CD4-positive, alpha-beta T cell (primary cell): ENCODE data around the gene UBC. TPM values are rescaled to one million over a fixed set of nuclear protein-coding genes. Genes with fewer than 3 reads are reported as not detected.
A peak's percentile ranks its signal among the peaks of the same experiment; 100 is the strongest.
"Not testable (repeated sequence)": the region's sequence is repeated elsewhere in the genome, so short reads cannot be mapped to it uniquely, and the experiment has no call there.

ENCODE experiments used
- ATAC-seq: fragments of 200-7000 bp; cut with Tn5 transposase; one replicate; pipeline ENCODE4 v1.10.0; 2022; ENCODE audit warnings: mild to moderate bottlenecking; ENCODE audit not compliant: poor library complexity
- CTCF ChIA-PET: fragments of 350-600 bp; sonication (Branson Sonifier 250); formaldehyde crosslinking; loops from one replicate; lab custom pipeline; 2021; ENCODE audit warnings: antibody characterized with exemption, inconsistent platforms; lab: Charles Lee
- POLR2A ChIA-PET: fragments of 350-600 bp; sonication (Branson Sonifier 250); formaldehyde crosslinking; loops from one replicate; lab custom pipeline; 2021; ENCODE audit warnings: antibody characterized with exemption, inconsistent platforms; lab: Charles Lee
- DNase-seq, 14 experiments: peaks; one replicate each; pipeline ENCODE4 v3.0.0-alpha.2; 2013 to 2020; ENCODE audit warnings: mixed read lengths in 2 of 14
- H3K27ac ChIP-seq, 2 donors: one replicate each; pipeline versions ENCODE4 v1.5.1 to v1.7.0; 2013; ENCODE audit warnings: low read length in 2 of 2, low read depth in 1 of 2, mild to moderate bottlenecking in 1 of 2
- H3K27me3 ChIP-seq, 2 experiments: 1 replicate in 1 of 2; 2 replicates in 1 of 2; pipeline versions ENCODE4 v1.6.1 to v1.7.0; 2013; ENCODE audit warnings: low read length in 2 of 2, control low read depth in 1 of 2, mild to moderate bottlenecking in 1 of 2, moderate library complexity in 1 of 2; ENCODE audit not compliant: insufficient read depth in 2 of 2, control insufficient read depth in 1 of 2
- H3K36me3 ChIP-seq: one replicate; pipeline ENCODE4 v1.6.1; 2013; ENCODE audit warnings: low read length, control low read depth; ENCODE audit not compliant: insufficient read depth
- H3K4me1 ChIP-seq: one replicate; pipeline ENCODE4 v1.6.1; 2013; ENCODE audit warnings: low read length, control low read depth; ENCODE audit not compliant: insufficient read depth
- H3K4me3 ChIP-seq: one replicate; pipeline ENCODE4 v1.5.1; 2013; ENCODE audit warnings: mild to moderate bottlenecking, low read length, moderate library complexity
- H3K9me3 ChIP-seq, 2 experiments: 1 replicate in 1 of 2; 2 replicates in 1 of 2; pipeline versions ENCODE4 v1.6.1 to v1.7.0; 2013; ENCODE audit warnings: low read length in 2 of 2, mild to moderate bottlenecking in 2 of 2, control low read depth in 1 of 2, moderate library complexity in 1 of 2; ENCODE audit not compliant: control insufficient read depth in 1 of 2, insufficient read depth in 1 of 2
- H3K27ac Mint-ChIP-seq: one replicate; pipeline ENCODE4 v1.8.0; 2020; ENCODE audit warnings: mixed read lengths
- H3K27me3 Mint-ChIP-seq: one replicate; pipeline ENCODE4 v1.8.0; 2021; ENCODE audit warnings: mixed read lengths
- H3K36me3 Mint-ChIP-seq: one replicate; pipeline ENCODE4 v1.8.0; 2021; ENCODE audit warnings: low read depth, mixed read lengths
- H3K4me1 Mint-ChIP-seq: one replicate; pipeline ENCODE4 v1.8.0; 2021; ENCODE audit warnings: low read depth, mixed read lengths
- H3K4me3 Mint-ChIP-seq: one replicate; pipeline ENCODE4 v1.8.0; 2020; ENCODE audit warnings: mild to moderate bottlenecking, mixed read lengths
- H3K9me3 Mint-ChIP-seq: one replicate; pipeline ENCODE4 v1.8.0; 2020; ENCODE audit warnings: mixed read lengths
- CTCF ChIP-seq: fragments of 200-600 bp; IDR thresholded peaks from one replicate; pipeline ENCODE4 v1.8.0; 2022; ENCODE audit warnings: antibody characterized with exemption, mild to moderate bottlenecking
- intact Hi-C, 2 experiments: fragments of 100-400 bp; cut with DNase I in 1 of 2; cut with micrococcal nuclease in 1 of 2; formaldehyde crosslinking; loops; one replicate each; pipeline versions ENCODE4 v1.15.1 to v1.9.0; 2023 to 2025; cut with DNase I, micrococcal nuclease
- total RNA-seq, 174 experiments: library from RNA in 2 of 174; stranded (reverse) in 2 of 174; gene quantifications; one replicate each; pipeline ENCODE4 v1.2.3 and lab custom pipeline; 2021 to 2026

The UBC gene
- total RNA-seq, 2 experiments from 2014 or later = 1,389 to 1,410 TPM

- no peaks in the 10 kb centered on the region for H3K27me3 Mint-ChIP-seq
- H3K9me3 Mint-ChIP-seq = no peaks in the 10 kb centered on the region
- no peaks in the 10 kb centered on the region for H3K9me3 ChIP-seq
- TF ChIP-seq CTCF = no peak
- CTCF ChIA-PET = no interaction called here
- H3K4me3 Mint-ChIP-seq = no peak overlapping the region
- no peak for DNase-seq
- no peak for ATAC-seq
- no peak overlapping the region for H3K27ac Mint-ChIP-seq
- no peaks in the 10 kb centered on the region for H3K36me3 ChIP-seq
- H3K27ac ChIP-seq = no peak overlapping the region
- intact Hi-C loops = no loop called here
- peaks cover 8% of the 10 kb centered on the region for H3K4me1 ChIP-seq
- H3K4me1 Mint-ChIP-seq = peaks cover 15% of the 10 kb centered on the region
- no peaks in the 10 kb centered on the region for H3K36me3 Mint-ChIP-seq
- H3K4me3 ChIP-seq = no peak overlapping the region
- no peaks in the 10 kb centered on the region for H3K27me3 ChIP-seq
- POLR2A ChIA-PET = no interaction called here
Observed at GRCh38 chr12:124883263-124884130, 31.0 kb downstream of the UBC start.

- Histone ChIP-seq H3K4me3 (no peak overlapping the region), H3K36me3 (no peaks in the 10 kb centered on the region), H3K27ac (no peak overlapping the region), H3K9me3 (no peaks in the 10 kb centered on the region), H3K27me3 (no peaks in the 10 kb centered on the region), H3K4me1 (peaks cover 8% of the 10 kb centered on the region)
- H3K36me3 Mint-ChIP-seq = no peaks in the 10 kb centered on the region
- H3K4me3 Mint-ChIP-seq = peak overlapping the region; percentile 34
- H3K27ac Mint-ChIP-seq = no peak overlapping the region
- H3K27me3 Mint-ChIP-seq = no peaks in the 10 kb centered on the region
- DNase-seq (peak in 1 of 14 experiments; percentile 7), ATAC-seq (no peak)
- ChIA-PET CTCF (no interaction called here), POLR2A (no interaction called here)
- TF ChIP-seq CTCF = no peak
- no peaks in the 10 kb centered on the region for H3K9me3 Mint-ChIP-seq
- H3K4me1 Mint-ChIP-seq = peaks cover 15% of the 10 kb centered on the region
- intact Hi-C loops = no loop called here
Observed at GRCh38 chr12:124881123-124881522, 33.3 kb downstream of the UBC start.

GRCh38 chr12:124880335-124880734 is 34.1 kb downstream of the UBC start:
- H3K27ac Mint-ChIP-seq, H3K27me3 ChIP-seq, H3K36me3 Mint-ChIP-seq, H3K27me3 Mint-ChIP-seq, H3K4me1 ChIP-seq, POLR2A ChIA-PET, intact Hi-C loops, ATAC-seq, H3K36me3 ChIP-seq, H3K27ac ChIP-seq, H3K4me3 Mint-ChIP-seq, H3K4me3 ChIP-seq, H3K9me3 Mint-ChIP-seq, CTCF ChIA-PET, H3K9me3 ChIP-seq: not testable (repeated sequence)
- H3K4me1 Mint-ChIP-seq = peaks cover 15% of the 10 kb centered on the region
- peak in 2 of 14 experiments; percentile 33 to 51 for DNase-seq
